ENCODE data around the gene SLC27A5. TPM values are rescaled to one million over a fixed set of nuclear protein-coding genes. Genes with fewer than 3 reads are reported as not detected.

Gene SLC27A5
- total RNA-seq, 4 donors from 2014 or later = 1.8 to 10.2 (median 6.7) TPM

DNA sequence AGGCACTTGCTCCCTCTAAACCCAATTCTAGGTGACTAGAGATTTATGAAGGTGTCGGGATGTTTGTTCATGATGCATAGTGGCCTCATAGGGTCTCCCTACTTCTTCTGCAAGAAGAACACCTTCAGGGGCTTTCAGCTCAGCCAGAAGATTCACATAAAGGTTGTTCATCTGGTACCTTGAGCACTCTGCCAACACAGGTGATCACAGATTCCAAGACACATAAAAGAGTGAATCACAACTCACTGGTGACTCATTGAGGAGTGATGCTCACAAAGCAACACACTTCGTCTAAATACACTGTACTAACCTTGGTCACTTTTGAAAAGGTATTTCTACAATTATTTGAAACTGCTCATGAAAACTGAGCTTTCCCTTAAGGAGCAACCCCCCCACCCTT lies 51.8 kb downstream of the SLC27A5 start:
- Histone ChIP-seq H3K27ac (no peak overlapping the region), H3K4me3 (no peak overlapping the region), H3K36me3 (no peaks in the 10 kb centered on the region), H3K9me3 (no peaks in the 10 kb centered on the region), H3K4me1 (no peaks in the 10 kb centered on the region), H3K27me3 (no peaks in the 10 kb centered on the region)
- no peak for TF ChIP-seq POLR2A (IDR thresholded peaks at IDR 0.05)
- TF ChIP-seq, protein P1, sequence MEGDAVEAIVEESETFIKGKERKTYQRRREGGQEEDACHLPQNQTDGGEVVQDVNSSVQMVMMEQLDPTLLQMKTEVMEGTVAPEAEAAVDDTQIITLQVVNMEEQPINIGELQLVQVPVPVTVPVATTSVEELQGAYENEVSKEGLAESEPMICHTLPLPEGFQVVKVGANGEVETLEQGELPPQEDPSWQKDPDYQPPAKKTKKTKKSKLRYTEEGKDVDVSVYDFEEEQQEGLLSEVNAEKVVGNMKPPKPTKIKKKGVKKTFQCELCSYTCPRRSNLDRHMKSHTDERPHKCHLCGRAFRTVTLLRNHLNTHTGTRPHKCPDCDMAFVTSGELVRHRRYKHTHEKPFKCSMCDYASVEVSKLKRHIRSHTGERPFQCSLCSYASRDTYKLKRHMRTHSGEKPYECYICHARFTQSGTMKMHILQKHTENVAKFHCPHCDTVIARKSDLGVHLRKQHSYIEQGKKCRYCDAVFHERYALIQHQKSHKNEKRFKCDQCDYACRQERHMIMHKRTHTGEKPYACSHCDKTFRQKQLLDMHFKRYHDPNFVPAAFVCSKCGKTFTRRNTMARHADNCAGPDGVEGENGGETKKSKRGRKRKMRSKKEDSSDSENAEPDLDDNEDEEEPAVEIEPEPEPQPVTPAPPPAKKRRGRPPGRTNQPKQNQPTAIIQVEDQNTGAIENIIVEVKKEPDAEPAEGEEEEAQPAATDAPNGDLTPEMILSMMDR (IDR thresholded peaks at IDR 0.05) = no peak
- intact Hi-C loops (cut with DNase I; ENCODE audit: low total_unique reads) = no loop called here
- no peak for DNase-seq

DNA sequence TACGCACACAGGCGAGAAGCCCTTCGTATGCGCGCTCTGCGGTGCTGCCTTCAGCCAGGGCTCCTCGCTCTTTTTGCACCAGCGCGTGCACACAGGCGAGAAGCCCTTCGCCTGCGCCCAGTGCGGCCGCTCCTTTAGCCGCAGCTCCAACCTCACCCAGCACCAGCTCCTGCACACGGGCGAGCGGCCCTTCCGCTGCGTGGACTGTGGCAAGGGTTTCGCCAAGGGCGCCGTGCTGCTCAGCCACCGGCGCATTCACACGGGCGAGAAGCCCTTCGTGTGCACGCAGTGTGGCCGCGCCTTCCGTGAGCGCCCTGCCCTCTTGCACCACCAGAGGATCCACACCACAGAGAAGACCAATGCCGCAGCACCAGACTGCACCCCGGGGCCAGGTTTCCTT lies 55.7 kb downstream of the SLC27A5 start:
- intact Hi-C loops (cut with DNase I; ENCODE audit: low total_unique reads) = no loop called here
- Histone ChIP-seq H3K27ac (no peak overlapping the region), H3K4me1 (peaks cover 0 to 4% of the 10 kb centered on the region in 2 donors), H3K9me3 (no peaks in the 10 kb centered on the region), H3K4me3 (no peak overlapping the region), H3K27me3 (no peaks in the 10 kb centered on the region), H3K36me3 (no peaks in the 10 kb centered on the region)
- TF ChIP-seq, protein P1 (IDR thresholded peaks at IDR 0.05) = no peak
- no peak for TF ChIP-seq POLR2A (IDR thresholded peaks at IDR 0.05)
- no peak for DNase-seq

DNA sequence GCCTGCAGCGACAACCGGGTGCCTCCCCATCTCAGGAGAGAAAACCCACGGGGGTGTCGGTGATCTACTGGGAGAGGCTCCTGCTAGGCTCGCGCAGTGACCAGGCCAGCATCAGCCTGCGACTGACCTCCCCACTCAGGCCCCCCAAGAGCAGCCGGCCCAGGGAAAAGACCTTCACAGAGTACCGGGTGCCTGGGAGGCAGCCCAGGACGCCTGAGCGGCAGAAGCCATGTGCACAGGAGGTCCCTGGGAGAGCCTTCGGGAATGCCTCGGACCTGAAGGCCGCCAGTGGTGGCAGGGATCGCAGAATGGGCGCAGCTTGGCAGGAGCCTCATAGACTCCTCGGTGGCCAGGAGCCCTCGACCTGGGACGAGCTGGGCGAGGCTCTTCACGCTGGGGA lies 56.5 kb downstream of the SLC27A5 start:
- Histone ChIP-seq H3K27me3 (no peaks in the 10 kb centered on the region), H3K27ac (no peak overlapping the region), H3K36me3 (no peaks in the 10 kb centered on the region), H3K4me1 (peaks cover 0 to 4% of the 10 kb centered on the region in 2 donors), H3K9me3 (no peaks in the 10 kb centered on the region), H3K4me3 (no peak overlapping the region)
- no peak for TF ChIP-seq POLR2A (IDR thresholded peaks at IDR 0.05)
- TF ChIP-seq, protein P1 (IDR thresholded peaks at IDR 0.05) = no peak
- DNase-seq = no peak
- intact Hi-C loops (cut with DNase I; ENCODE audit: low total_unique reads) = no loop called here

DNA sequence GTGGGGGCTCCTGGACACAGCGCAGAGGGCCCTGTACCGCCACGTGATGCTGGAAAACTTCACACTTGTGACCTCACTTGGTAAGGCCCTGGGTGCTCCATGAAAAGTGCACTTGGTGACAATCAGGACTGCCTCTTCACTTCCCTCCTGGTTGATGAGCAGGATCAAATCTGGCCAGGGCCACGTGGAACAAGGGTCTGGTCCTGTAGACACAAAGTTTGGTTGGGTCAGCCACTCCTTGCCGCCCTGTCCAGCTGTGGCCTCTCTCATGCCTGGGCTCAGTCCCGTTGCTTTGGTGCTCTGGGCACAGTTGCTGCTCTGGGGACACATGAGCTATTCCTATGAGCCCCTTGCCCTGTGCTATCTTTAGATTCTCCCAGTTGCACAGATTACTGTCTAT lies 58.0 kb downstream of the SLC27A5 start:
- DNase-seq = no peak
- H3K4me3 ChIP-seq = no peak overlapping the region
- intact Hi-C loops (cut with DNase I; ENCODE audit: low total_unique reads) = no loop called here
- TF ChIP-seq, protein P1 (IDR thresholded peaks at IDR 0.05) = no peak
- no peak for TF ChIP-seq POLR2A (IDR thresholded peaks at IDR 0.05)
- no peaks in the 10 kb centered on the region for H3K36me3 ChIP-seq
- H3K9me3 ChIP-seq = no peaks in the 10 kb centered on the region
- no peaks in the 10 kb centered on the region for H3K27me3 ChIP-seq
- H3K4me1 ChIP-seq = peaks cover 0 to 4% of the 10 kb centered on the region in 2 donors
- H3K27ac ChIP-seq = no peak overlapping the region

DNA sequence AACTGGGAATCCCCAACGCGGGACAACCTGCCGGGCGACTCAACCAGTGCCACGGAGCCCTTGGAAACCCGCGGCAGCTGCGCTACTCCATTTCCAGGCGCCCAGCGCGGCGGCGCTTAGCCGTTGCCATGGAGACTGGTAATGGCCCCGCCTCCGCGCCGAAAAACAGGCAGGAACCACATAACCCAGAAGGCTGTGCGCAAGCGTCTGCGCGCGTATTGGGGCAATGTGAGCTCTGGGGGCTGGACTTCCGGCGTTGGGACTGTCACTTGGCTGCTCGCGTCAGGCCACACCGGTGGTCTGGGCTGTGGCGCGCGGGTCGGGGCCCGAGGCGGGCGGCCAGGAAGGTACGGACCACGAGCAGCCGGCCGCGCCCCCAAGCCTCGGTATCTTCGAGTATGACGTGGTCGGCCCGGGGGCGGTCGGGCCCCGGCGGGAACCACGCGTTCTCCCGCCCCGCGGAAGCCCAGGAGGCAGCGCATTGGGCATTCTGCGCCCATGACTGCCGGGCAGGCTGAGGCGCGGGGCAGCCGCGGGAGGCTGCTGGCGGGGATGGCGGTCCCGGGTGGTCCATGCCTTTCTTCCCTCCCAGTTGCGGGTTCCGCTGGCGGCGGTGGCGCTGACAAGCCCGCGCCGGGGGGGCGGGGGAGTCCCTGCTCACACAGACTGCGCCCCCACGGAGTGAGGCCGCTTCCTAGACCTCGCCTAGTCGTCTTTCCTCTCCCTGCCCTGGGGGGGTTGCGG lies 60.3 kb downstream of the SLC27A5 start, which contains the start of gene ZNF324B:
TSS of gene ZNF324B (plus strand) at position 265 of the 744 bp plus-strand sequence. CDS start 2,080 bp downstream, outside the sequence.
- Histone ChIP-seq H3K9me3 (no peaks in the 10 kb centered on the region), H3K27me3 (no peaks in the 10 kb centered on the region), H3K36me3 (no peaks in the 10 kb centered on the region), H3K4me3 (peak within 1 kb of the TSS; percentile 70 to 78), H3K27ac (peak within 1 kb of the TSS; percentile 40 to 70), H3K4me1 (peaks cover 0 to 4% of the 10 kb centered on the region in 2 donors)
- TF ChIP-seq POLR2A (IDR thresholded peaks at IDR 0.05) = peak; percentile 9 to 61
- TF ChIP-seq, protein P1 (IDR thresholded peaks at IDR 0.05) = no peak
- intact Hi-C loops (cut with DNase I; ENCODE audit: low total_unique reads) = no loop called here
- DNase-seq = peak; percentile 95

Measured in uterus (tissue), 4 donors.